ENCODE measurements around the gene RUFY1. TPM values are rescaled to one million over a fixed set of nuclear protein-coding genes. Genes with fewer than 3 reads are reported as not detected.

The RUFY1 gene
- polyA plus RNA-seq, 1 of the 3 experiments (the other 2 are of a cell fraction): 30.3 TPM

DNA sequence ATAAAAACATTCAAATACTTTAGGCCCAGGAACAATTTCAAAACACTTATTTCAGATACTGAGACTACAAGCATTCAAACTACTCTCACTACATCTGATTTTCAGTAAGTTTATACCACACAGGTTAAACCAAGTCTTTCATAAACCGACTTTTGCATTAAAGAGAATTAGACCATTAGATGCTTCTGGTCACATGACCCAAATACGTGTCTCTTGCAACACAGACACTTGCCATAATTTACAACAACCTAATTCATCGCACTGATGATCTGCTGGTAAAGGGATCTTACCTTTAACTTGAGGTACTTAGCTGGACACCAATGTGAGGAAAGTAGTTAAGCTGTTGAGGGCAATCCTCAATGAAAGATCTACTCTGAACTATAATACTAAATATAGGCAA, 69.9 kb downstream of the RUFY1 start (continued):
- TF ChIP-seq REST (IDR thresholded peaks at IDR 0.05; ENCODE audit: low read depth, low read length): no peak
- TF ChIP-seq, protein P1, sequence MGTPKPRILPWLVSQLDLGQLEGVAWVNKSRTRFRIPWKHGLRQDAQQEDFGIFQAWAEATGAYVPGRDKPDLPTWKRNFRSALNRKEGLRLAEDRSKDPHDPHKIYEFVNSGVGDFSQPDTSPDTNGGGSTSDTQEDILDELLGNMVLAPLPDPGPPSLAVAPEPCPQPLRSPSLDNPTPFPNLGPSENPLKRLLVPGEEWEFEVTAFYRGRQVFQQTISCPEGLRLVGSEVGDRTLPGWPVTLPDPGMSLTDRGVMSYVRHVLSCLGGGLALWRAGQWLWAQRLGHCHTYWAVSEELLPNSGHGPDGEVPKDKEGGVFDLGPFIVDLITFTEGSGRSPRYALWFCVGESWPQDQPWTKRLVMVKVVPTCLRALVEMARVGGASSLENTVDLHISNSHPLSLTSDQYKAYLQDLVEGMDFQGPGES (IDR thresholded peaks at IDR 0.05; ENCODE audit: low read depth, low read length): no peak

DNA sequence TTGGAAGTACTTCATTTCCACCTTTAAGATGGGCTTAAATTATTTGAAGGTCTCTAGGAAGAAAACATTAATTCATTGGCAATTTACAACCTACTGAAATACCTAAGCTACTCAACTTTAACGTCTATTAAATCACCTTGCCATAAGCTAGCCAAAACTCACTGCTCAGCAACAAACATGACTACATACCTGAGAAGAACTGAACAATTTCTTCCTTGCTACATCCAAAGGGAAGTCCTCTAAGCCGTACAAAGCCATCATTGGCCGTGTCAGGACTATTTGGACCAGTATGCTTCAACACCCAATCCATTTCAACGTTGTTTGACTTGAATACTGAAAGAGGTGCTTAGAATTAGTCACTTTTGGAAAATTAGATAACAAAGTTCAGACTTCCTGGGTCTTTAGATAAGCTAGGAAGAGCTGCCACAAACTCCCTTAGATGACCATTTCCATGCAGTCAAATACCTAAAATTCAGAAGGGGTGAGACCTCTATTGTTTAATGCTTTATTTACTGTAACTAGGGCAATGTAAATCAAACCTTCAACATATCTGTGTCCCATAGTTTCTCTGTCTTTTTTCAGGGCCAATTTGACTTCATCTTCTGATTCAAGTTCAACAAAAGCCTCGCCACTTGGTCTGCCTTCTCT, 70.5 kb downstream of the RUFY1 start:
- Histone ChIP-seq H4K20me1 (ENCODE audit: insufficient read depth) (peaks cover 73% of the 10 kb centered on the region), H3F3A (replicated peaks; ENCODE audit: insufficient read depth) (peaks cover 57% of the 10 kb centered on the region), H3K79me2 (ENCODE audit: insufficient read depth) (peaks cover 81% of the 10 kb centered on the region), H3K4me3 (ENCODE audit: low read depth in 2 of 2, low read length in 1 of 2) (peak overlapping the region; percentile 97 to 98), H3K36me3 (replicated peaks in 1 of 2; ENCODE audit: control insufficient read depth in 1 of 2, insufficient read depth in 2 of 2, low read length in 1 of 2) (peaks cover 65 to 72% of the 10 kb centered on the region in 2 experiments), H3K27ac (ENCODE audit: low read depth in 2 of 2, low read length in 1 of 2) (peak overlapping the region in 1 of 2 experiments; percentile 50; a peak in 2 of 4 replicates), H3K9me2 (no peaks in the 10 kb centered on the region), H3K4me2 (peak overlapping the region; percentile 90), H3K9ac (peak overlapping the region; percentile 87), H2AFZ (ENCODE audit: low read depth) (no peak overlapping the region), H3K4me1 (ENCODE audit: control insufficient read depth in 1 of 2, insufficient read depth in 2 of 2, low read depth in 1 of 2, low read length in 1 of 2) (peaks cover 21 to 37% of the 10 kb centered on the region in 2 experiments; a peak in 3 of 4 replicates), H3K27me3 (ENCODE audit: insufficient read depth) (no peaks in the 10 kb centered on the region), H3K9me3 (no peaks in the 10 kb centered on the region)
- POLR2A ChIA-PET: interaction anchor here (0.6 to 1.1 kb wide), 2 partner anchors 10 to 13 kb away, joined by 3 to 8 read pairs; no protein-coding TSS in a partner anchor
- TF ChIP-seq POLR2AphosphoS5 (IDR thresholded peaks at IDR 0.05; ENCODE audit: low read depth, low read length) (no peak), RCOR1 (IDR thresholded peaks at IDR 0.05; ENCODE audit: low read length) (no peak), SIN3A (IDR thresholded peaks at IDR 0.05; ENCODE audit: borderline replicate concordance, low read depth, low read length) (no peak), TCF12 (IDR thresholded peaks at IDR 0.05) (no peak), EP300 (IDR thresholded peaks at IDR 0.05; ENCODE audit: borderline replicate concordance in 1 of 2, low read depth in 1 of 2, low read length in 1 of 2) (no peak), MXI1 (IDR thresholded peaks at IDR 0.05; ENCODE audit: low read depth, low read length) (no peak), NRF1 (IDR thresholded peaks at IDR 0.05; ENCODE audit: low read depth, low read length) (no peak), ELF1 (IDR thresholded peaks at IDR 0.05) (no peak), FOXM1 (IDR thresholded peaks at IDR 0.05; ENCODE audit: low read depth) (no peak), MEF2A (IDR thresholded peaks at IDR 0.05; ENCODE audit: borderline replicate concordance, low read depth) (no peak), ZBTB33 (IDR thresholded peaks at IDR 0.05; ENCODE audit: borderline replicate concordance, low read depth) (no peak), RFX5 (IDR thresholded peaks at IDR 0.05; ENCODE audit: low read length) (no peak), SMC3 (IDR thresholded peaks at IDR 0.05; ENCODE audit: low read depth, low read length) (no peak), RAD21 (IDR thresholded peaks at IDR 0.05; ENCODE audit: low read length) (no peak), GABPA (IDR thresholded peaks at IDR 0.05; ENCODE audit: low read depth) (no peak), CHD2 (IDR thresholded peaks at IDR 0.05; ENCODE audit: low read length, partially characterized antibody) (no peak), JUND (IDR thresholded peaks at IDR 0.05) (no peak)
- TF ChIP-seq, protein P2, sequence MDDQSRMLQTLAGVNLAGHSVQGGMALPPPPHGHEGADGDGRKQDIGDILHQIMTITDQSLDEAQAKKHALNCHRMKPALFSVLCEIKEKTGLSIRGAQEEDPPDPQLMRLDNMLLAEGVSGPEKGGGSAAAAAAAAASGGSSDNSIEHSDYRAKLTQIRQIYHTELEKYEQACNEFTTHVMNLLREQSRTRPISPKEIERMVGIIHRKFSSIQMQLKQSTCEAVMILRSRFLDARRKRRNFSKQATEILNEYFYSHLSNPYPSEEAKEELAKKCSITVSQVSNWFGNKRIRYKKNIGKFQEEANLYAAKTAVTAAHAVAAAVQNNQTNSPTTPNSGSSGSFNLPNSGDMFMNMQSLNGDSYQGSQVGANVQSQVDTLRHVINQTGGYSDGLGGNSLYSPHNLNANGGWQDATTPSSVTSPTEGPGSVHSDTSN (IDR thresholded peaks at IDR 0.05): no peak
- CTCF ChIA-PET: interaction anchor here (1.0 to 1.8 kb wide), 5 partner anchors 9 to 62 kb away, joined by 3 to 5 read pairs (median 3); no protein-coding TSS in a partner anchor
- no peak for DNase-seq
- WGBS (ENCODE audit: low lambda C conversion rate): 2% methylated on average over 5 of the region's 5 CpGs
